Nephron progenitor cell (in vitro differentiated cells): ENCODE data around the gene LMAN2.

ENCODE experiments used
- DNase-seq: peaks from one replicate; pipeline ENCODE4 v3.0.0; 2021
- H3K27ac Mint-ChIP-seq: 2 replicates; pipeline ENCODE4 v1.8.0; 2021; ENCODE audit warnings: mild to moderate bottlenecking, moderate library complexity, mixed read lengths
- H3K27me3 Mint-ChIP-seq: 2 replicates; pipeline ENCODE4 v1.8.0; 2021; ENCODE audit warnings: mild to moderate bottlenecking, low read depth, mixed read lengths; ENCODE audit not compliant: poor library complexity
- H3K36me3 Mint-ChIP-seq: 2 replicates; pipeline ENCODE4 v1.8.0; 2021; ENCODE audit warnings: low read depth, mixed read lengths
- H3K4me1 Mint-ChIP-seq: 2 replicates; pipeline ENCODE4 v1.8.0; 2021; ENCODE audit warnings: mixed read lengths
- H3K4me3 Mint-ChIP-seq: 2 replicates; pipeline ENCODE4 v1.8.0; 2021; ENCODE audit warnings: mild to moderate bottlenecking, moderate library complexity, mixed read lengths
- H3K9me3 Mint-ChIP-seq: 2 replicates; pipeline ENCODE4 v1.8.0; 2021; ENCODE audit warnings: mild to moderate bottlenecking, moderate library complexity, mixed read lengths
- TF ChIP-seq, protein P1 (sequence below): fragments of 200-600 bp; sonication (generic); IDR thresholded peaks from 2 replicates; pipeline ENCODE4 v1.5.0; 2021; ENCODE audit warnings: antibody characterized with exemption

The LMAN2 gene

DNA sequence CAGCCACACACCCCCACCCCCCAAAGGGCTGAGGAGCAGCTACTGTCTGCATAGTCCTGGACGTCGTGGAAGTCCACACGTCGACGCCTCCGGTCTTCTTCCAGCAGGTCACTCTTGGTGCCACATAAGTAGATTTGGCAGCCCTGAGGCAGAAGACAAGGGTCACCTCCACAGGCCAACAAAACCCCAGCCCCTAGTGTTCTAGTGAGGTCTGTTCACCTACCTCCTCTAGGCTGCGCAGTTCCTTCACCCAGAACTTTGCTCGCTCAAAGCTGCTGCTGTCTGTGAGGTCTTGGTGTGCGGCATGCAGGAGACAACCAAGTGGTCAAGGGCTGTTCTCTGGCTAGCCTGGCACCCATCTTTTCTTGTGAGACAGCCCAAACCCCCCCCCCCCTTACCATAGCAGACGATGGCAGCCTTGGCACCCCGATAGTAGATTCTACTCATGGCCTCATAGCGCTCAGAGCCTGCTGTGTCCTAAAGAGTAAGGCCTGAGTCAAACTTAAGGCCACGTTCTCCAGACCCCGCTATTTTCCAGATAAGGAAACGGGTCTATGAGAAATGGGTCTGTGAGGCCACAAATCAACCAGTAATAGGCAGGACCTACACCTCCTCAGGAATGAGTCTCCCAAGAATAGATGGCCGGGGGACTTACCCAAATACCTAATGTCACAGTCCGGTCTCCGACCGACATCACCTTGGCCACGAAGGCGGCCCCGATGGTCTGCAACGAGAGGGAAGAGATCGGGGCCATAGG lies 48.9 kb downstream of the LMAN2 start:
- Mint-ChIP-seq H3K4me3 (peak overlapping the region; percentile 96), H3K36me3 (peaks cover 24% of the 10 kb centered on the region), H3K9me3 (no peaks in the 10 kb centered on the region), H3K4me1 (peaks cover 68% of the 10 kb centered on the region), H3K27ac (no peak overlapping the region), H3K27me3 (no peaks in the 10 kb centered on the region)
- DNase-seq: no peak
- TF ChIP-seq, protein P1, sequence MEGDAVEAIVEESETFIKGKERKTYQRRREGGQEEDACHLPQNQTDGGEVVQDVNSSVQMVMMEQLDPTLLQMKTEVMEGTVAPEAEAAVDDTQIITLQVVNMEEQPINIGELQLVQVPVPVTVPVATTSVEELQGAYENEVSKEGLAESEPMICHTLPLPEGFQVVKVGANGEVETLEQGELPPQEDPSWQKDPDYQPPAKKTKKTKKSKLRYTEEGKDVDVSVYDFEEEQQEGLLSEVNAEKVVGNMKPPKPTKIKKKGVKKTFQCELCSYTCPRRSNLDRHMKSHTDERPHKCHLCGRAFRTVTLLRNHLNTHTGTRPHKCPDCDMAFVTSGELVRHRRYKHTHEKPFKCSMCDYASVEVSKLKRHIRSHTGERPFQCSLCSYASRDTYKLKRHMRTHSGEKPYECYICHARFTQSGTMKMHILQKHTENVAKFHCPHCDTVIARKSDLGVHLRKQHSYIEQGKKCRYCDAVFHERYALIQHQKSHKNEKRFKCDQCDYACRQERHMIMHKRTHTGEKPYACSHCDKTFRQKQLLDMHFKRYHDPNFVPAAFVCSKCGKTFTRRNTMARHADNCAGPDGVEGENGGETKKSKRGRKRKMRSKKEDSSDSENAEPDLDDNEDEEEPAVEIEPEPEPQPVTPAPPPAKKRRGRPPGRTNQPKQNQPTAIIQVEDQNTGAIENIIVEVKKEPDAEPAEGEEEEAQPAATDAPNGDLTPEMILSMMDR: no peak

DNA sequence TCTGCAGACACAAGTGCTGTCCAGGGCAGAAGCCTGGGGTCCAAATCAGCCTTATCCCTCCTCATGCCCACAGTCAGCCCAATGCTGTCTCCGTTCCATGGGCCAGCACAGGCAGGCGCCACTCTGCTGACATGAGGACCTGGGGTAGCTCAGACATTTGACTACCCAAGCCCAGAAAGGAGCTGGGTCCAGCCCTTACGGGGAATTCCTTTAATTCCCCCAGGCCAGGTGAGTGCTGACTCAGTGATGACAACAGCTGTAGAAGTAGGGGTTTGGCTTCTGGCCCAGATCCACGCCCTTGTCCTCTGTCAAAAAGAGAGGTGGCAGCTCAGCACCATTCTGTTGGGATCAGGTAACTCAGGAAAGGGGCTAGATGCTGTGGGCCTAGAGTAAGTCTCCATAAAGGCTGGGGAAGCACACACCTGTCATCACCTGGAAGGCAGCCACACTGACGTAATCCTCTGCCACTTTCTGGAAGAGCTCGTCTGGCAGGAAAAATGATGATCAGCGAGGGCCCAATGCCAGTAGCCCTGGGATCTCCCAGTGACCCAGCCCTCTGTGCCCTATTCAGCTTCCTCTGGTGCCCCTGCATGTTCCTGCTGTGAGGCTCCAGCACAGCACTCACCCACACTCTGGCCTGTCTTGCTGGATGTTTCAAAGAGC lies 49.8 kb downstream of the LMAN2 start:
- peaks cover 74% of the 10 kb centered on the region for H3K4me1 Mint-ChIP-seq
- H3K4me3 Mint-ChIP-seq: peak overlapping the region; percentile 96
- TF ChIP-seq, protein P1: no peak
- H3K36me3 Mint-ChIP-seq: peaks cover 28% of the 10 kb centered on the region
- no peak overlapping the region for H3K27ac Mint-ChIP-seq
- no peak for DNase-seq
- no peaks in the 10 kb centered on the region for H3K27me3 Mint-ChIP-seq
- no peaks in the 10 kb centered on the region for H3K9me3 Mint-ChIP-seq

DNA sequence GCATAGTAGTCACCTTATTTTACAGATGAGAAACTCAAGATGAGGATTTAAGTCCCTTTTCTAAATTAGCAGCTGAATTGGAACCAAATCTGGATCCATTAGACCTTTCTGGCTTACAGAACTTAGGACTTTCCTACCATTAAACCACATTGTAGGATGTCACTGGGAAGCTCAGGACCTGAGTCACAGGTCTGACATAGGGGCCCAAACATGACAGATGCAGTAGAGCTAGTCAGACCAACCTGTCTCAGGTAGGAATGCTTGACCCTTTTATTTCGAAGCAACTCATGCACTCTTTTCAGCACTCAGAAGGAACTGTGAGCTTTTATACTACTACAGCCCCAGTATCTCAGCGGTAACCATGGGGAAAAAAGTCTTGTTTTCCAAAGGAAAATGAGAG lies 50.5 kb downstream of the LMAN2 start:
- Mint-ChIP-seq H3K27ac (peak overlapping the region; percentile 66), H3K27me3 (no peaks in the 10 kb centered on the region), H3K4me1 (peaks cover 76% of the 10 kb centered on the region), H3K36me3 (peaks cover 28% of the 10 kb centered on the region), H3K4me3 (no peak overlapping the region), H3K9me3 (no peaks in the 10 kb centered on the region)
- TF ChIP-seq, protein P1: no peak
- DNase-seq: no peak

DNA sequence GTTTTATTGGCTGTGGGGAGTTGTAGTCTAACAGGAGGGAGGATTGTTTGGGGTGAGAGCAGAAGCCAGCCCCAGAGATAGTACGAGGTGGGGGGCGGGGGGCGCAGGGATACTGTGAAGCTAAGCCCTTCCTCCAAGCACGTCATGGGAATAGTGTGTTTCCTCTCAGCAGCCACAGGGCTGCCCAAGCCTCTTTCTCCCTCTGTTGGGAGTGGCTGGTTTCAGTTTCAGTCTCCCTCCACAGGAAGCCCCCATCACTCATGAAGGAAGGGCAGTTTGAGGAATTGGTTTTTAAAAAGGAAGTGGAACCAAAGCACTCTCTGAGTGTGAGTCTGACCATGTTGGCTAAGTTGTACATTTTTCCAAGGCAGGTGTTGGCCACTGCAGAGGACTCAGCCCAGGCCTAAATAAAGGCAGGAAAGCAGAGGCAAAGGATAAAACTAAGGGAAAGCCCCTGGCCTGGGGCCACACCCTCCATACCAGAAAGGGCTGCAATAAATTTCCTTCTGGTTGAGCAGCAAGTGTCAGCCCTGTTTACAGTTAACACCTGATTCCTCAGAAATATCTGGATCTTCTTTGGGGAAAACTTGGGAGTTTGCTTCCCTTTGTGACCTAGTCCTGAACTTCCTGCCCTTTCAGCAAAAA lies 51.1 kb downstream of the LMAN2 start:
- peak; percentile 38 for DNase-seq
- Mint-ChIP-seq H3K4me1 (peaks cover 71% of the 10 kb centered on the region), H3K4me3 (peak overlapping the region; percentile 62), H3K9me3 (no peaks in the 10 kb centered on the region), H3K27me3 (no peaks in the 10 kb centered on the region), H3K36me3 (peaks cover 28% of the 10 kb centered on the region), H3K27ac (peak overlapping the region; percentile 98)
- TF ChIP-seq, protein P1: no peak

DNA sequence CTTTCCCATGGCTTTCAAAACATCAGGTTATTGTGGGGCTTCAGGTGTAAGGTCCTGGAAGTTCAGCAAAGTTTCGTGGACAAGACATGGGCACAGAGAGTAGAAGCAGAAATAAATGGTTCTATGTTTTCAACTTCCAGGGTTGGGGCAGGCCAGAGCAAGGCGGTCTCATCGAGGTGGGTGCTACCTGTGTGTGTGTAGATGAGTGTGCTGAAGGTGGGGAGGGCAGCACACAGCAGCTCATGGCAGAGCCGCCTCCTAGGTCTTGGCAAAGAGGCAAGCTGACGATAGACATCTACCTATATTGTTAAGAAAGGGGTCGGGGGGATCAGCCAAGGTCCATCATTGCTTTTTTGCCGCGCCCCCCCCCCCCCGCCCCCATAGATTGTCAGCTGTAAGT lies 51.8 kb downstream of the LMAN2 start:
- no peak overlapping the region for H3K4me3 Mint-ChIP-seq
- H3K27ac Mint-ChIP-seq: peak overlapping the region; percentile 95
- H3K27me3 Mint-ChIP-seq: no peaks in the 10 kb centered on the region
- H3K36me3 Mint-ChIP-seq: peaks cover 25% of the 10 kb centered on the region
- no peaks in the 10 kb centered on the region for H3K9me3 Mint-ChIP-seq
- no peak for DNase-seq
- peaks cover 64% of the 10 kb centered on the region for H3K4me1 Mint-ChIP-seq
- TF ChIP-seq, protein P1: no peak
